Small intestine (tissue), 7 donors: ENCODE results near the gene HRH1. TPM values are rescaled to one million over a fixed set of nuclear protein-coding genes. Genes with fewer than 3 reads are reported as not detected.
A peak's percentile ranks its signal among the peaks of the same experiment; 100 is the strongest.

Experiments used
- DNase-seq, 2 donors: peaks; one replicate each; pipeline versions ENCODE4 v3.0.0 to v3.0.0-alpha.2; 2013
- FAIRE-seq: peaks from 2 replicates; lab custom pipeline; 2012; peaks lifted over from hg19 to GRCh38; lab: Jason Lieb, UNC
- H3K27ac ChIP-seq, 3 donors: one replicate each; pipeline ENCODE4 v1.5.1; 2013; ENCODE audit warnings: low read length in 2 of 3, mild to moderate bottlenecking in 2 of 3, control low read depth in 1 of 3, inconsistent platforms in 1 of 3, low read depth in 1 of 3, moderate library complexity in 1 of 3
- H3K27me3 ChIP-seq, 3 donors: one replicate each; pipeline ENCODE4 v1.6.1; 2013; ENCODE audit warnings: low read length in 3 of 3, inconsistent platforms in 1 of 3; ENCODE audit not compliant: control insufficient read depth in 3 of 3, insufficient read depth in 3 of 3
- H3K36me3 ChIP-seq, 3 donors: one replicate each; pipeline ENCODE4 v1.6.1; 2013; ENCODE audit warnings: low read length in 3 of 3, inconsistent platforms in 1 of 3, low read depth in 1 of 3, mild to moderate bottlenecking in 1 of 3, moderate library complexity in 1 of 3; ENCODE audit not compliant: control insufficient read depth in 3 of 3, insufficient read depth in 2 of 3
- H3K4me1 ChIP-seq, 3 donors: one replicate each; pipeline ENCODE4 v1.6.1; 2013; ENCODE audit warnings: low read length in 2 of 3, inconsistent platforms in 1 of 3, low read depth in 1 of 3, mild to moderate bottlenecking in 1 of 3, moderate library complexity in 1 of 3; ENCODE audit not compliant: control insufficient read depth in 3 of 3, insufficient read depth in 2 of 3
- H3K4me3 ChIP-seq, 3 donors: one replicate each; pipeline ENCODE4 v1.5.1; 2013; ENCODE audit warnings: low read length in 3 of 3, control low read depth in 1 of 3, inconsistent platforms in 1 of 3, low read depth in 1 of 3, mild to moderate bottlenecking in 1 of 3, moderate library complexity in 1 of 3
- H3K9me3 ChIP-seq, 2 donors: one replicate each; pipeline ENCODE4 v1.6.1; 2013; ENCODE audit warnings: low read depth in 1 of 2, low read length in 1 of 2; ENCODE audit not compliant: control insufficient read depth in 2 of 2, insufficient read depth in 1 of 2
- WGBS, 3 donors: extraction: QIAGEN DNeasy Blood & Tissue Kit; methylation state at CpG; one replicate each; pipeline ENCODE4 v1.1.7; 2013; 5-methylcytosine and 5-hydroxymethylcytosine counted together
- polyA plus RNA-seq, 4 donors: library from polyadenylated mRNA; stranded (reverse) in 3 of 4; unstranded in 1 of 4; fragments of 200-250 nt in 3 of 4; fragments of 120-200 nt in 1 of 4; gene quantifications; one replicate each; pipeline versions ENCODE4 v1.2.1 to v1.2.3, GENCODE V29; 2013
- donor health status: healthy with polysubstance abuse.
- donor health status: control.
- donor health status: control.
- donor health status: Bipolar disorder and iron deficiency.
- donor health status: healthy.

Gene HRH1
- polyA plus RNA-seq, 4 donors: 1.1 to 3.8 (median 1.5) TPM

DNA sequence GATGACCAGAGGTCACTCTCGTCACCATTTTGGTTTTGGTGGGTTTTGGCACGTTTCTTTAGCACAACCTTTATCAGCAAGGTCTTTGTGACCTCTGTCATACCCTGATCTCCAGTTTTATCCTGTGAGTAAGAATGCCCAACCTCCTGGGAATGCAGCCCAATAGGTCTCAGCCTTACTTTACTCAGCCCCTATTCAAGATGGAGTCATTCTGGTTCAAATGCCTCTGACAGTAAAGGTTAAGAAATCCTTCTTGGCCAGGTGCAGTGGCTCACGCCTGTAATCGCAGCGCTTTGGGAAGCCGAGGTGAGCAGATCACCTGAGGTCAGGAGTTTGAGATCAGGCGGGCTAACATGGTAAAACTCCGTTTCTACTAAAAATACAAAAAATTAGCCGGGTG, 114.7 kb downstream of the HRH1 start:
- 78 to 84% (median 80%) methylated on average over 9 of the region's 9 CpGs for WGBS, 3 donors
- H3K4me3 ChIP-seq: no peak overlapping the region
- H3K36me3 ChIP-seq: no peaks in the 10 kb centered on the region
- DNase-seq (no peak), FAIRE-seq (no peak)
- H3K9me3 ChIP-seq: no peaks in the 10 kb centered on the region
- H3K27me3 ChIP-seq: no peaks in the 10 kb centered on the region
- no peak overlapping the region for H3K27ac ChIP-seq
- H3K4me1 ChIP-seq: peaks cover 0 to 6% (median 0%) of the 10 kb centered on the region in 3 donors

DNA sequence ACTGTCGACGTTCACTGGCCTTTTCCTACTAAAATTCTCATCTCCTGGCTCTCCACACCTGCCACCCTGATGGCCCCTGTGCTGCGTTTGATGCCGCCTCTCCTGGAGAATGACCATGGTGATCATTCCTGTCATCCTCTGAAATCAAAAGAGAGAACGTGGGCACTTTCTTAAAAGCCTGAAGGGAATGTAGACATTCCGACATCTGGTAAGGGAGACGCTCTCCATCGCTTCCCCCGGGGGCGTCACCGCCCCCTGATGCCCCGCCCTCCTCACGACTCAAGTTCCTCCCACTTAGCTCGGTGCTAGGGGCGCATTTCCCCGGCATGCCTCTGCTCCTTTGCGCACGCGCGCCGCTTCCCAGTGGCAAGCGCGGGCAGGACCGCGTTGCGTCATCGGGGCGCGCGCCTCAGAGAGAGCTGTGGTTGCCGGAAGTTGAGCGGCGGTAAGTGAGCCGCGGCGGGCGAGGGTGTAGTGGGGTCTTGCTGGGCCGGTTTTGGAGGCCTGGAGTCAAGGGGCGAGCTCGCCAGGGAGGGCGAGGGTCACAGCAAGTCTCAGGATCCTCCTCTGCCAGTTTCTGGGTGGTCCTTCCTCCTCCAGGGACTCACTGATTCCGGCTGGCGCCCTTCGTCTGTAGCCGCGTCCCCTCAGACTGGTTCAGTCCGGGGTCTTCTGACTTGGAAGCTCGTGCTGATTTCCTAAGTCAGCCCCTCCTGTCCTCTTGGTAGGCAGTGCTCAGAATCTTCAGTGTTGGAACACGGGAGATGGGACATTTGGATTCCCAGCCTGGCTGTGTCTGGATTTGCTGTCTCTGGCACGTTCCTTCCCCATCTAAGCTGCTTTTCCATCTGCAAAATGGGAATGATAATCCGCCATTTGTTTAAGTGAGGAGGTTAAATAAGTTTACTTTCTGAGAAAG, 118.0 kb downstream of the HRH1 start, which contains the start of gene ATG7:
Gene ATG7 (plus strand): TSS at position 412 of the 919 bp plus-strand sequence. CDS start 26,299 bp downstream, outside the sequence.
- Histone ChIP-seq H3K4me1 (peaks cover 0 to 6% (median 0%) of the 10 kb centered on the region in 3 donors), H3K36me3 (peaks cover 0 to 2% (median 0%) of the 10 kb centered on the region in 3 donors), H3K4me3 (peak within 1 kb of the TSS; percentile 61 to 82 (median 74)), H3K27ac (peak within 1 kb of the TSS in 2 of 3 donors; percentile 34 to 99), H3K9me3 (no peaks in the 10 kb centered on the region), H3K27me3 (no peaks in the 10 kb centered on the region)
- peak; percentile 98 for DNase-seq
- FAIRE-seq: no peak
- WGBS, 3 donors: 1 to 2% (median 1%) methylated on average over 51 of the region's 51 CpGs

DNA sequence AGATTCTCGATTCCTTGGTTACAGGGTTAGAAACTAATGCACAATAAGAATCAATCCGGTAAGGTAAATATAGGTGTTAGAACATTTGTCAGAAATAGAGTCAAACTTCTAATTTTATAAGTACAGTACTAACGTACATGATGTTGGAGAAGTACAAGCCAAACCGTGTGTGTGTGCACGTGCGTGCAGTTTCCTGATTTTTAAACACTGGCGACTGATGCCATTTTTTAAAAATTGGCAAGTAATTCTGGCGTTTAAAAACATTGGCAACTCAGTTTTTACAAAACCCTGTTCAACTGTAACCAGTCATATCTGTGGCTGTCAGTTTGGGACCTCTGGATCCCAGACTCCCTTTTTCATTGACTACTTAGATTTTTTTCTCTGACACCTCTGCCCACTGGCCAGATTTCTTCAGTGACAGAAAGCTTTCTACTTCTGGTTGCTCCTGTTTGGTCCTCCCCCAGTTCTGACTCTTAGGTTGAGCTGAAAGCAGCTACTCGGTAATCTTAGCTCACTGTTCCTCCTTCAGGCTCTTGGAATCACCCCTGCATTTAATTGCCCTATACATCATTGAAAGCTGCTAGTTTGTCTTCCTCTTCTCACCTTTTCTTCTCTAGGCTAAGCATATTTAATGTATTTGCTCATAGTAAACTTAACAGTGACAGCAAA, 118.7 kb downstream of the HRH1 start:
- peaks cover 0 to 2% (median 0%) of the 10 kb centered on the region in 3 donors for H3K36me3 ChIP-seq
- peak overlapping the region; percentile 61 to 82 (median 74) for H3K4me3 ChIP-seq
- no peaks in the 10 kb centered on the region for H3K27me3 ChIP-seq
- DNase-seq (no peak), FAIRE-seq (no peak)
- peaks cover 0 to 6% (median 0%) of the 10 kb centered on the region in 3 donors for H3K4me1 ChIP-seq
- WGBS, 3 donors: 1 to 2% (median 2%) methylated on average over 9 of the region's 9 CpGs
- peak overlapping the region in 1 of 3 donors; percentile 99 for H3K27ac ChIP-seq
- no peaks in the 10 kb centered on the region for H3K9me3 ChIP-seq

DNA sequence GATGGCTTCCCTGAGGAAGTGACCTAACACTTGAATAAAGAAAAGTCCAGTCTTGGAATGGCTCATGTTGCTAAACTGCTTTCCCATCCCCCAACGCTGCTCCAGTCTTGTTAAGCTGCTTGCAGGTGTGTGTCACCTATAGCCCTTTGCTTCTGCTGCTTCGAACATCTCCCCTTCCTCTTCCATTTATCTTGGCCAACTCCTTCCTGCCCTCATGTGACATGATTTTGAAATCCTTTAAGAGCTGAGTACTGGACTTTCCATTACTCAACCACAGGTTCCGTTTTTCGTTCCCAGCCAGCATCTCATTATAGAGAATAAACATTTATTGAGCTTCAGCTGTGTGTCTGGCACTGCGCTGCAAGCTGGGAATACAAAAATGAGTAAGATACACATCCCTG, 119.6 kb downstream of the HRH1 start:
- peak in 1 of 2 donors; percentile 11 for DNase-seq
- FAIRE-seq: no peak
- H3K27ac ChIP-seq: peak overlapping the region in 1 of 3 donors; percentile 55

DNA sequence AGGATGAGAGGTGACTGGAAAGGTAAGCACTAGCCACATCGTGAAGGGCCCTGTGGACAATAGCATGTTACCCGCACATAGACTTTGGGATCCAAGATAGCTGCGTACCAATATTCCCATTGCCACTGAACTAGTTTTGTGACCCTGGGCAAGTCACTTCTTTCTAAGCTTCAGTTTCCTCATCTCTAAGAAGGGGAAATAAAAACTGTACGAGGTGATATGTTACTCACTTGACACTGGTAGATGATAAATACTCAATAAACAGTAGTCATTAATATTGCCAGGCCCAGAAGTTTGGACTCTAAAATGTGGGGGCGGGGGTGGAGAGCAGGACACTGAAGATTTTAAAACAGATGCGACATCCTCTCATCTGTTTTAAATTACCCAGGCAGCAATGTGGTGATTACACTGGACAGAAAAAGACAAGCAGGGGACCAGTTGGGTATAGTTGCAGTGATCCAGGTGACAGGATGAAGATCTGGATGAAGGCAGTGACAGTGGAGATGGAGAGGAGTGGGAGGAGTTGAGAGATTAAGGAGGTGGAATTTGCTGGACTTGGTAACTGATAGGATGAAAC, 120.4 kb downstream of the HRH1 start:
- Histone ChIP-seq H3K9me3 (no peaks in the 10 kb centered on the region), H3K27ac (peak overlapping the region in 1 of 3 donors; percentile 55), H3K36me3 (peaks cover 0 to 2% (median 0%) of the 10 kb centered on the region in 3 donors), H3K4me3 (no peak overlapping the region), H3K27me3 (no peaks in the 10 kb centered on the region), H3K4me1 (peaks cover 0 to 6% (median 0%) of the 10 kb centered on the region in 3 donors)
- no peak for DNase-seq
- WGBS, 3 donors: 82 to 88% (median 87%) methylated on average over 6 of the region's 6 CpGs
- no peak for FAIRE-seq

More for the DNA sequence above, 119.6 kb downstream of the HRH1 start:
- Histone ChIP-seq H3K27me3 (no peaks in the 10 kb centered on the region), H3K4me1 (peaks cover 0 to 6% (median 0%) of the 10 kb centered on the region in 3 donors), H3K9me3 (no peaks in the 10 kb centered on the region), H3K36me3 (peaks cover 0 to 2% (median 0%) of the 10 kb centered on the region in 3 donors), H3K4me3 (no peak overlapping the region)
- WGBS, 3 donors: 68 to 89% (median 84%) methylated on average over 5 of the region's 5 CpGs

DNA sequence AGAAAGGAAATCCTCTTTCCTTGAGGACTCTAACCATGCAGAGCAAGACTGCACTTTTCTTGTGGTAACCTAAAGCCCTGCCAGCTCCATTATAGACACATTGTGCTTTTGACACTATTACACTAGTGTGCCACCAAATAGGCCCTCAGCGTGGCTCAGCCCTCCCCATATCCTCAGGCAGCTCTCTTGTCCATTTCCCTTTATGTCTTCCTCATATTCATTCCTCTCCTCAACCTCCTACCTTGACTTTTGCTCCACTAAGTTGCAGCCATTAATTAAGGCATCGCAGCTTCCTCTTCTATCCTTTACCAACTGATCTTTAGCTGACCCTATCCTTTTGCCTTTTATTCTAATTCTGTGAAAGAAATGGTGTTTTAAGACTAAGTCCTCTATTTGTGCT, 121.6 kb downstream of the HRH1 start:
- H3K36me3 ChIP-seq: peaks cover 0 to 3% (median 2%) of the 10 kb centered on the region in 3 donors
- H3K4me1 ChIP-seq: peaks cover 0 to 6% (median 0%) of the 10 kb centered on the region in 3 donors
- DNase-seq: no peak
- no peak overlapping the region for H3K27ac ChIP-seq
- no peaks in the 10 kb centered on the region for H3K9me3 ChIP-seq
- 40 to 75% (median 58%) methylated on average over 2 of the region's 2 CpGs for WGBS, 3 donors
- no peak for FAIRE-seq
- H3K27me3 ChIP-seq: no peaks in the 10 kb centered on the region
- no peak overlapping the region for H3K4me3 ChIP-seq

DNA sequence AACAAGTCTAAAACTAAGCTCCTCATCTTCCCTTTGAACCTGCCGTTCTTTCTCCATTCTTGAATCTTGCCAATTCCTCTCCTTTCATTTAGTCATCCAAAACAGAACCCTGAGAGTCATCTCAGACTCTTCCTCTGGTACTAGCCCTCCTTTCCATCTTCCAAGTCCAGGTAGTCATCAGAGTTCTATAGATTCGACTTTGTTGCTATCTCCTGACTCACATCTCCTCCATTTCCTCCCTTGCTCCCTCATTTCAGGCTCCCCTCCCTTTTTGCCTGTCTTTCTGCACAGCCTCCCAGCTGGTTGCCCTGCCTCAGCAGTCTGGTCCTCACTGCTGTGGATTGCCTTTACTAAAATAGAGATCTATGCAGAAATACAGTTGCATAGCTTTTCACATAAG, 122.6 kb downstream of the HRH1 start:
- FAIRE-seq: no peak
- peaks cover 0 to 3% (median 0%) of the 10 kb centered on the region in 3 donors for H3K4me1 ChIP-seq
- H3K9me3 ChIP-seq: no peaks in the 10 kb centered on the region
- H3K27me3 ChIP-seq: no peaks in the 10 kb centered on the region
- WGBS, 3 donors: 86 to 100% (median 95%) methylated on average over 2 of the region's 2 CpGs
- H3K36me3 ChIP-seq: peaks cover 0 to 6% (median 2%) of the 10 kb centered on the region in 3 donors
- no peak overlapping the region for H3K27ac ChIP-seq
- no peak for DNase-seq
- H3K4me3 ChIP-seq: no peak overlapping the region
